Measurements from ENCODE around the gene CNN3. TPM values are rescaled to one million over a fixed set of nuclear protein-coding genes. Genes with fewer than 3 reads are reported as not detected.

The CNN3 gene
- total and polyA plus RNA-seq, 2 of the 4 experiments (the other 2 are of a cell fraction), result 249 to 552 TPM

DNA sequence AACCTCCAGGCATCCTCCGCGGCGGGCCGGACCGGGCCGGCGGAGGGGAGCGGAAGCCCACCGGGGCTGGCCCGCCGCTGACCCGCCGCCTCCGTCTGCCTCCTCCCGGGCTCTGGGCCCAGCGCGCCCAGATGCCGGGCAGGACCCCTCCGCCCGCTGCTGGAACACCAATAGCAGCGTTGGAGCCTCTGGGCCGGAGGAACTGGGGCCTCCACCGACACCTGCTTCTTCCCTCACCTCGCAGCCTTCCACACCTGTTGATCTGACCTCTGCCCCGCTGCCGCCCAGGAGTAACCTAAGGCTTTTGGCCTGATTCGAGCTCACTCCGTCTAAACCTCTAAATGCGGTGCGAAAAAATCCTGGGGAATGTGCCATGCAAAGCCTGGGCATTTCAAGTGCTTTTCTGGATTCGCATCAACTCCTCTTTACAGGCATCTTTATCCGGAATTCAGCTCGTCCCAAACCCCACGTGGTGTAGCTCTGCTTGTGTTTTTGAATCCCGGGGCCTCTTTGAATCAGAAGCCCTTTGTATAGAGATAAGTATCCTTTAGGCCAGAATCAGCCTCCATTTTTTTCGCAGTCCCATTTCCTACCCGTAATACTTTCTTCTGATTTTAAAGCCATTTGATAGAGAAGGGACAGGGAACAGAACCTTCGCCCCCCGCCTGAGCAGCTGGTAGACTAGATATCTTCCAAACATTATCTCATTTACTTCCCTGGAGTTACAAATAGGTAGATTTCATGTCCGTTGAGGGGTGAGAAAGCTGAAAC is 680 bp upstream of the CNN3 start:
- H4K8ac ChIP-seq (ENCODE audit: low read depth in 2 of 2, low read length in 2 of 2), result peak overlapping the region; percentile 64 to 71
- peaks cover 5% of the 10 kb centered on the region; the same call in 1 of the 2 replicates for H3K36me3 ChIP-seq (ENCODE audit: control insufficient read depth, insufficient read depth, low read length)
- TF ChIP-seq, protein P1, sequence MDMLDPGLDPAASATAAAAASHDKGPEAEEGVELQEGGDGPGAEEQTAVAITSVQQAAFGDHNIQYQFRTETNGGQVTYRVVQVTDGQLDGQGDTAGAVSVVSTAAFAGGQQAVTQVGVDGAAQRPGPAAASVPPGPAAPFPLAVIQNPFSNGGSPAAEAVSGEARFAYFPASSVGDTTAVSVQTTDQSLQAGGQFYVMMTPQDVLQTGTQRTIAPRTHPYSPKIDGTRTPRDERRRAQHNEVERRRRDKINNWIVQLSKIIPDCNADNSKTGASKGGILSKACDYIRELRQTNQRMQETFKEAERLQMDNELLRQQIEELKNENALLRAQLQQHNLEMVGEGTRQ (IDR thresholded peaks at IDR 0.05; ENCODE audit: low read depth, low read length), result peak; percentile 57; the same call in 1 of the 2 replicates
- no peak for TF ChIP-seq BHLHE40 (IDR thresholded peaks at IDR 0.05; ENCODE audit: low read depth, low read length)
- 0 out of 2 replicates have a peak, but pooled peaks have one; percentile 25 for TF ChIP-seq MXI1 (IDR thresholded peaks at IDR 0.05; ENCODE audit: borderline replicate concordance, low read depth, low read length)
- TF ChIP-seq RCOR1 (IDR thresholded peaks at IDR 0.05; ENCODE audit: insufficient replicate concordance, low read length), result peak; percentile 58
- TF ChIP-seq SMC3 (IDR thresholded peaks at IDR 0.05; ENCODE audit: low read depth, low read length), result no peak
- H3K18ac ChIP-seq (ENCODE audit: low read depth, low read length), result peak overlapping the region; percentile 65
- peak overlapping the region; percentile 72 for H2BK5ac ChIP-seq (ENCODE audit: low read depth, low read length, poor library complexity, severe bottlenecking)
- BruUV-seq (replicated peaks), result TSS peak; percentile 50
- peak overlapping the region; percentile 56 for H3K4me3 ChIP-seq (ENCODE audit: insufficient read depth, low read depth, low read length)
- peak overlapping the region; percentile 67 for H3K14ac ChIP-seq (replicated peaks; ENCODE audit: low read depth, low read length)
- H4K20me1 ChIP-seq (ENCODE audit: insufficient read depth, low read length), result peaks cover 31% of the 10 kb centered on the region
- peak overlapping the region; percentile 95 for H3K4me2 ChIP-seq (ENCODE audit: low read depth, low read length)
- dilution Hi-C loops (cut with HindIII; ENCODE audit: low sequenced_read_pairs, unreplicated experiment), result no loop called here
- peak overlapping the region; percentile 58 for H3K56ac ChIP-seq (ENCODE audit: extremely low read depth, insufficient read depth, low read length)
- H4K91ac ChIP-seq (ENCODE audit: insufficient read depth, low read depth, low read length), result peak overlapping the region; percentile 4; the same call in 1 of the 2 replicates
- H2AFZ ChIP-seq (replicated peaks; ENCODE audit: low read length, poor library complexity), result peak overlapping the region; percentile 87
- WGBS, 2 experiments (ENCODE audit: extremely low coverage in 2 of 2, insufficient read length in 1 of 2), result 4% methylated on average over 5 of the region's 40 CpGs; no CpG with 5 or more reads in 1 of the 2 experiments
- H2BK20ac ChIP-seq (ENCODE audit: low read depth, low read length), result peak overlapping the region; percentile 37; the same call in 1 of the 2 replicates
- peak overlapping the region; percentile 16; the same call in 1 of the 3 replicates for H2BK15ac ChIP-seq (ENCODE audit: low read depth, low read length)
- H3K23ac ChIP-seq (ENCODE audit: low read depth, low read length), result peak overlapping the region; percentile 55
- ATAC-seq (ENCODE audit: low read depth) (no peak), DNase-seq (peak; percentile 67)
- no peaks in the 10 kb centered on the region for H3K27me3 ChIP-seq (ENCODE audit: control insufficient read depth, insufficient read depth, low read length)
- peaks cover 4 to 42% of the 10 kb centered on the region in 2 experiments; a peak in 2 of 4 replicates for H3K79me1 ChIP-seq (ENCODE audit: low read depth in 1 of 2, low read length in 2 of 2)
- H3K9me3 ChIP-seq (ENCODE audit: control insufficient read depth, insufficient read depth, low read length), result no peaks in the 10 kb centered on the region
- H4K5ac ChIP-seq (ENCODE audit: low read depth, low read length), result peak overlapping the region; percentile 68
- H3K4ac ChIP-seq (ENCODE audit: low read depth, low read length), result peak overlapping the region; percentile 83
- H2AK5ac ChIP-seq (ENCODE audit: low read depth, low read length), result peak overlapping the region; percentile 69
- peaks cover 21% of the 10 kb centered on the region for H3K4me1 ChIP-seq (ENCODE audit: control insufficient read depth, insufficient read depth, low read length)
- peak overlapping the region; percentile 75 for H2BK120ac ChIP-seq (ENCODE audit: low read depth, low read length)
- in situ Hi-C loops (cut with MboI; ENCODE audit: low sequenced_read_pairs), result no loop called here
- POLR2A ChIA-PET (ENCODE audit: unreplicated experiment), result interaction anchor here (0.7 to 0.9 kb wide), 2 partner anchors 88 to 114 kb away, joined by 3 to 4 read pairs; no protein-coding TSS in a partner anchor
- peak overlapping the region; percentile 87 for H3K27ac ChIP-seq (ENCODE audit: insufficient read depth, low read length)
- peak overlapping the region; percentile 80 for H3K9ac ChIP-seq (ENCODE audit: low read depth, low read length)
- CTCF ChIA-PET, result interaction anchor here (1.0 to 1.2 kb wide), 3 partner anchors 12 to 114 kb away, joined by 3 to 7 read pairs (median 3); no protein-coding TSS in a partner anchor
- peak overlapping the region; percentile 48 for H2AK9ac ChIP-seq (replicated peaks; ENCODE audit: low read depth, low read length, poor library complexity)
- H3K9me1 ChIP-seq (ENCODE audit: insufficient read depth, low read length), result peaks cover 15% of the 10 kb centered on the region; the same call in 1 of the 2 replicates
- intact Hi-C loops (cut with micrococcal nuclease), result loop anchor here (10.0 kb wide), 1 partner anchor 307 kb away; the partner anchor contains the start of gene RWDD3

Data from IMR-90 (cell line).